SIG-M5 treated with dmso at 0.1 percent for 504 hours (cell line): ENCODE results near the gene IL17RB.

Source experiments
- DNase-seq: peaks from one replicate; lab custom pipeline; 2025; ENCODE audit not compliant: unreplicated experiment; lab: John Stamatoyannopoulos, UW

The IL17RB gene

DNA sequence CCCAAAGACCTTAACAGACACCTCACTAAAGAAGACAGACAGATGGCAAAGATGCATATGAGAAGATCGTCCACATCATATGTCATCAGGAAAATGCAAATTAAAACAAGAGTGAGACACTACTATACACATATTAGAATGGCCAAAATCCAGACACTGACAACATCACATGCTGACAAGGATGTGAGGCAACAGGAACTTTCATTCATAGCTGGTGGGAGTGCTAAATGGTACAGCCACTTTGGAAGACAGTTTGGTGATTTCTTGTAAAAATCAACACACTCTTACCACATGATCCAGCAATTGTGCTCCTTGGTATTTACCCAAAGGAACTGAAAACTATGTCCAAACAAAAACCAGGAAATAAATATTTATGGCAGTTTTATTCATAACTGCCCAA lies 17.8 kb upstream of the IL17RB start:
- DNase-seq = no peak

DNA sequence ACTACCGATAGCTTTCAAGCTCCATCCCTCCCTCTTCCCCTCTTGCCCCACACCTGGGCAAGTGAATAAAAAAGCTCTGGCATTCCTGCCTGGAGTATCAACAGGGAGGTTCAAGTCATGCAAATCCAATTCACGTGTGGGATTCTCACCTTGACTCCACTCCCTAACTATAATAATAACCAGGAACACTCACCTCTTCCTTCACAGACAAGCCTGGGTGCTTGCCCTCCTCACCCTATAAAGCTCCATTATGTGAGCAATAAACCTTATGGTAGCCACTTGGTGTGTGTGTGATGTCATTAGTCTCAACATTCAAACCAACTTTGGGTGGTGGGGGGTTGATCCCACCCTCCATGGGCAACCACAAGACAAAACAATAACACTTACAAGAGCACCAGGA lies 16.8 kb upstream of the IL17RB start:
- no peak for DNase-seq

DNA sequence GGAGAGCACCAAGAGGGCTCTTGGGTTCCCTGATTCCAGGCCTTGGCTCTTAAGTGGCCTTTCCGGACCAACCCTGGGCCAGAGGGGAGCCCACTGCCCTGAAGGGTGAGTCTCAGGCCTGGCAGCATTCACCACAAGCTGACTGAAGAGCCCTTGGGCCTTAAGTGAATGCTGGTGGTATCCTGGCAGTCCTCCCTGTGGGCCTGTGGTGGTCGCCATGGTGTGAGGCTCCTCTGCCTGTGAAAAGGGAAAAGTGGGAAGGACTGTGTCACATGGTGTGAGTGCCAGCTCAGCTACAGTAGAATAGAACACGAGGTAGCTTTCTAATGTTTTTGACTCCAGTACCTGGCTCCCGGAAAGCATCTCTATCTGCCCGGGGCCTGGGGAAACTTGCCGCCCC lies 15.4 kb upstream of the IL17RB start:
- no peak for DNase-seq

DNA sequence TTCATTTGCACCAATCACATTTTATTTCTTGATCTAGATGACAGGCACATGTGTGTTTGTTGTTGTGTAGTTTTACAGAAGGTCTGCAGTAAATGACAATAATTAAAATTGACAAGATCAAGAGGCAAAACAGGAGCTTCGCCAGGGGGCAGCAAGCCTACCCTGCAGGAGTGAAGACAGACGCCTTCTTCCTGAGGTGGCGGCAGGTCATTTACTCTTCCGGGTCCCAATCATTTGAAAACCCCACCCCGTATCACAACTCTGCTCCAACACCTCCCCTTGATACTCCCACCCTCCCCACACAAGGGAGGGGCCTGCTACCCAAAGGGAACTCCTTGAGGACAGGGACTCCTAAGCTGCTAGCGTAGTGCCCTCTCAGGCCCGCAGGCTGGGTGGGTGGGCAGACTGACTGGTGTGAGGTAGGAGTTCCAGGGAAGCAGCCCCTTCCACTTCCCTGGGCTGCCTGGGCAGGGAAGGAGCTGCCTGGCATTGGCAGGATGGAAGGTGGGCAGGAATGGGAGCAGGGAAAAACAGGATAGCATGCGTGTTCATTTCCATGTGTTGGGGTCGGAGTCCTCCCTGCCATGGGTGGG lies 13.2 kb upstream of the IL17RB start:
- no peak for DNase-seq

DNA sequence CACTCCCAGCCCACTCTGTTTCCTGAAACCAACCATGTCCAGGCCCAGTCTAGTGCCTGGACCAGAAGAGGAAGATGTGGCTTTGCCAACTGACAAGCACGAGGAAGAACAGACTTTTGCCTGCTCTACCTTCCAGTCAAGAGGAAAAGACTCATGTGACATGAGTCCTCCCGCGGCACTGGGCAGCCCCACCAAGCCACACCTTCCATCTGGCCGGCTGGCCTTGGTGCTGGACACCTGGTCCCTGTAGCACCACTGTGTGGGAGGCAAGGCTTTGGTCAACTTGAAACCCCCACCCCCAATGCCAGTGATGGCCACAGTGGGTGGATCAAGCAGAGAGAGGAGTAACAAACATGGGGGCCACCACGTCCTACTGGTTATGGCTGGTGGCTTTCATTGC lies 12.7 kb upstream of the IL17RB start:
- no peak for DNase-seq

DNA sequence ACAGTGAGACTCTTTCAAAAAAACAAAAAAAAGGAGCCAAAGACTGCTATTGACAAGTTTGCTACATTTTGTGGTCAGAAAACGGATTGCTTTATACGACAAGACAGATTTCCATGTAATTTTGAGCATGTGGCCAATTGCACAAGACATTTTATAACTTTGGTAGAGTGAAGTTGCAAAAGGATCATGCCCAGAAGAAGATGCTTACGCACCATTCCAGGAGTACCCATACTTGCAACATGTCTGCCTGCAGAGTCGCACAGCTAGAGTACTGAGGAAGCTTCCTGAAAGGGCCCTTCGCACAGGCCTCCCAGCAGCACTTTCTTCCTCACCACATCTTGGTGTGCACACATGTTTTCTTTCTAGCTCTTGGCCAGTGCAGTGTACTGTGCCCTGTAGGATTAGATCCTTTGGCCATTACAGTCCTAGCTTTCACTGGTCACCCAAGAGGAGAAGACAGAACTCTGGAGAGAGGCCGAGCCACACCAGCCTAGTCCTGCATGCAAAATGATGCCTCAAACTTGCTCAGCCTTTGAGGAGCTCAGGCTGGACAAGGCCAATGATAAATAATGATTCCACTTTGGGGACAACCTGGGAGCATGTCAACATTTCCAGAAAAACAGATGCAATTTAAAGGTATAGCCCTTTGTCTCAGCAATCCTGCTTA lies 11.8 kb upstream of the IL17RB start:
- peak; percentile 94 for DNase-seq

DNA sequence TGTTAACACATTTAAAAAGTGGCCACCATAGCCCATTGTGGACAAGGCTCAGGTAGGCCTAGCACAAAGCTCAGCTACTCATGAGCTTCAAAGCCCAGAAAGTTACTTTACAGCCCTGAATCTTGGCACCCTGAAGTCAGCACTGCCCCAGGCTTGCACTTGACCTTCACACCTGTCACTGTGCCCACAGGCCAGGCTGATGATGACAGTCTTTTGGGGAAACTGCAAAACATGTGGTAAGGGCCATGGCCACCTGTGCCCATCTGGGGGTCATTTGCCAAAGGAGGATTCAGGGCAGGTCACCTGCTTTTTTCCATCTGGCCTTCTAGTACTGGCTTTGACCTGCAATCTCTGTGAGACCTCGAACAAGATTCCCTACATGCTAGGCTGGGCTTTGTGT lies 11.1 kb upstream of the IL17RB start:
- DNase-seq = no peak

DNA sequence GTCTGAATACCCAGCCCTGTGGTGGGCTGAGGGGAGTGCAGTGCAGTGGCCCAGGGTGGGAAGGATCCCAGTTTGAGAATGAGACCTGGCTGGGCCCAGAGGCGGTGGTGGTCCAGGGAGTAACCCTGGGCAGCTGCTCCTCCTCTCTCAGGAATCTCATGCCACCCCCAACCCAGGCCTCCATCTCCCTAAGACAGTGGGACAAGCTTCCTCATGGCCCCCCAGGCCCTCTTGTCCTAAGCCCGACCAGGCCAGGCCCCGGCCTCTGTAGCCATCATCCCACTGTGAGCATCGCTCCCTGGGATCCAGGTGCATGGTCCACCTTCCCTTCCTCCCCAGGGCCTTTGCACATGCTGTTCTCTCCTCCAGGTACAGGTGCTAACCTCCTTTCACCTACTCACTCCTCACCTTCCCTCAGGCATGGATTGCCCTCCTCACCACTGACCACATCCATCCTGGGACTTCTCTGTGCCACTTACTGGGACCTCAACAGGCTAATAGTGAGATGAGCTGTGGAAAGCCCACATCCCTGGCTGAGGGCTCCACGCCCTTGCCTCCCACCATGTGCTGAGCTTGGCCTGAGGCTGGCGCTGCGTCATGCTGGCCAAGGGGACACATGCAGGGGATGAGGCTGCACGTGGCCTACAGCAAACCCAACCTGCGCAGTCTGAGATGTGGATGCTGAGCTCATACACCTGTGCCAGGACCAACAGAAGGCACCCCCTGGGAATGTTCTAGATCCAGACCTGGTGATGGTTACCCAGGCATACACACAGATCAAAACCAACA lies 10.1 kb upstream of the IL17RB start:
- DNase-seq = no peak

DNA sequence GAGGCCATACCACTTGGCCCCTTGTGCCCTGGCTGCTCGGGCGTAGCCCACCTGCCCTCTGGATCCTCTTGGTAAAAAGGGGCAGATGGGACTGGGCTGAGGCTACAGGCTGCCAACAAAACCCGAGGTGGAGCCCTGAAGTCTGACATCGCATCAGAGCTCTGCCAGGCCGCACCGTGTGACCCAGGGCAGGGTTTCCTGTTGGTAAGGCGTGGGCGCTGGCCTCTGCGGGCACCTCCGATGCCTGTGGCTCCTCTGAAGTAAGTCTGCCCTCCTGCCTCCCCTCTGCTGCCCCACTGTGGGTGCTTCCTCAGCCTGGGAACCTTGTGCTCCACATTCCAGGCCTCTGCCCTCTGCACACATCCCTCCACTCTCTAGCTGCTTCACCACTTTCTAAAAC lies 9.0 kb upstream of the IL17RB start:
- no peak for DNase-seq

DNA sequence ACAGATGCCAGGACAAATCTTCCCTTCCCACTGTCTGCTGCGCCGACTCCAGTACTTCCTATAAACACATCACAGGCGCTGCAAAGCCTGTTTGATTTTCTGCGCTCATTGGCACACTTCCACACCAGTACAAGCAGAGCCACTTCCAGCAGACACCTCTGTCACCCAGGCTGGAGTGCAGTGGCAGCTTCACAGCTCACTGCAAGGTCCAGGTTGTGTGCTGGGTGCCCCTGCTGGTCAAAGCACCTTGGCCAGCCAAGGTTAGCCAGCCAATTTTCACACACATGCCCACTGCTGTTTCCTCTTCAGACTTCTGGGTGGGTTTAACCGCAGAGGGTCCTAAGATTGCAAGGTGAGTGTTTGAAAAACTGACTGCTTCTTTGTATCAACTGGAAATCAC lies 5.1 kb upstream of the IL17RB start:
- no peak for DNase-seq

DNA sequence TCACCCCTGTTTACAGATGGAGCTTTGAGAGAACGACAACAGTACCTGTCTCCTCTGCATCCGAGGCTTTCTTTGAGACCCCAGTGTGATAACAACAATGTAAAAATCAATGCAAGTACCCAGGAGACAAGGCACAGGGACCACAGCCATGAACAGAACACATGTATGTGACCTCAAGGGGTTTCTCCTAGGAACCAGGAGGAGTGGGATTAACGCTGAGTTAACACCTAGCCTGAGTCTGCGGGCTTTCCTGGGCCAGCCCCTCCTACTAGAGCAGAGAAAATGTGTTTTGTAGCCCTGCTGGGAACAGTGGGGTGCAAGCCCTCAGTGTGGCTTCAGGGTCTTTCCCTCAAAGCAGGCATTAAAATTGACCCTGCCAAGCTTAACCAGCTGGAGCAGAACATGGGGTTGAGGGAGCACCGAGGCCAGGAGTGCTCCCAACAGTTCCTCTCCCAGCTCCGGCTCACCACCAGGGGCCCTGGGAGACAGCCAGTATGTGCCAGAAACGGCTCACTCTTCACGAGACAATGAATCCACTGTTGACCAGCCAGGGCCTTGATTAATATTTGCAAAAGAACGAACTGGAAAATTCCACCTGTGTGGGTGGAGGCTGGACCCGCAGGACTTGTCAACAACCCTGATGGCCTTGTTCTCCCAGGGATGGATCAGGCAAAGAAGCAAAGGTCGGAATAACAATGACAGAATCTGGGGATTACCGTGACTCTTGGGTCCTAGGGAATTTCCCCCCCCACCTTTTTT lies 3.8 kb upstream of the IL17RB start:
- DNase-seq = no peak

DNA sequence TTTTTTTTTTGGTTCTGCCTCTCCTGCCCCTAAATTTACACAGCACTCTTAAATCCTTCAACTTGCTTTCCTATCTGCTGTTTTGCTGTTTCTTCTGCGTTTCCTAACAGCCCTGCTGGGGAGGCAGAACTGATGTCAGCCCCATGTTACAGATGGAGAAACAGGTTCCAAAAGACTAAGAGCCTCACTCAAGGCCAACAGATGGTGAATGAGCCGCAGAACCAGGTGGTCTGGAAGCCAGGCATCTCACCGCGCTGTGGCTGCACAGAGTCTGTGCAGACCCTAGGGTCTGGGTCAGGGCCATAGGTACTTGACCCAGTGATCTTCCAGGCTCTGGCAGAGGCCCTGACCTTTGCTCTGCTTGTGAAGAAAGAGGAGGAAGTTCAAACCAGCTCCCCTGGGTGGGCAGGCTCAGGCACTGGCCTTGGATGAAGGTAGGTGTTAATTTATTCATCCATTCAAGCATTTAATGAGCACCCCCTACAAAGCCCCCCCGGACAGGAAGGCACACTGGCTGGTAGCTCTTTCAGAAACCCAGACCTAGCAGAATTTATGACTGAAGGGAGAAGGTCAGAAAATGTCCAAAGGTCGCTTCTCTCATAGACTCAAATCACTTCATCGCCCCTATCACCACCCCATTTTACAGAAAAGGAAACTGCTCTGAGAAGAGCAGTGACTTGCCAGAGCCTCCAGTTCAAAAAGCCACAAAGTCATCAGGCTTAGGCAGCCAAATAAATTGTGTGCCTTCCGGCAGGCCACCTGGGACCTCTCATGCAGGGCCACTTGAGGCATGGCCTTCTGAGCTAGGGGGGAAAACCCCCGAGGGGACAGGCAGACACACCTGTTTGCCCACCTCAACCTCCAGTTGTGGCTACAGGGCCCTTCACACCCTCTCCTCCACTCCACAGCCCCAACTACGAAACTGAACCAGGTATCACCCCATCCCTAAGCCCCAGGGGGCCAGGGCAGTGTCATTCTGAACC lies 2.9 kb upstream of the IL17RB start:
- DNase-seq = no peak

DNA sequence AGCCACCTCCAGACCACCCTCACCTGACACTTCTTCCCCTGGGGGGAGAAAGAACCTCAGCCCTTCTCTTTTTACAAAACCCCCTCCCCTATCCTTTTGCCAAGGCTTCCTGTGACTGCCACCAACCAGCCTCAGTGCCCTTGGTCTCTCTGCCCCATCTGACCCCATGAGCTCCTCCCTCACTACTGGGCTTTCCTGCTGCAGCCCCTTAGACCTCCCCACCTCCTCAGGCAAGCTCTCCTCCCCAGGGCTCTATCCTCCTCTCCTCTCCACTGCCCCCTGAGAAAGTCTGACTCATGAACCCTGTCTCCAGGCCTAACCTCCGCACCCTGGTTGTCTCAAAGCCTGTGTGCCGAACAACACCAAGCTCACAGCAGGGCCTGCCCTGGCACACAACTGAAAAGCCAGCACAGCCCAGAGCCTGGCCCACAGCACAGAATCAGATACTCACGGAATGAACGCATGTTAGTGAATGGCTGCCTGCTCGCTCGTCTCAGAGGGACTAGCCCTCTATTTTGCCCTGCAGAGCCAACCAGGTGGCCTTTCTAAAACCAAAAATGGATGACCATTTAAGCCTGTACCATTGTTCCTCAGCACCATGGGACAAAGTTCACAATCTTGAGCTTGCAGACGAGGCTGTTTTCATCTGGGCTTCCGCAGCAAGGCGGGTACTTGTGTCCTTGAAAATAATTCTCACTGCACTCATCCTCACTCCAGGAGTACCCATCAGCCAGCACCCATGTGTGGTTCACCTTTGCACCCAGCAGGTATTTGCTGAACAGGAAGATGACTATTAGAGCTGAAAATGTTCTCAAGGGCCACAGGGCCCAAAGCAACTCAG lies 1.9 kb upstream of the IL17RB start:
- DNase-seq = no peak

DNA sequence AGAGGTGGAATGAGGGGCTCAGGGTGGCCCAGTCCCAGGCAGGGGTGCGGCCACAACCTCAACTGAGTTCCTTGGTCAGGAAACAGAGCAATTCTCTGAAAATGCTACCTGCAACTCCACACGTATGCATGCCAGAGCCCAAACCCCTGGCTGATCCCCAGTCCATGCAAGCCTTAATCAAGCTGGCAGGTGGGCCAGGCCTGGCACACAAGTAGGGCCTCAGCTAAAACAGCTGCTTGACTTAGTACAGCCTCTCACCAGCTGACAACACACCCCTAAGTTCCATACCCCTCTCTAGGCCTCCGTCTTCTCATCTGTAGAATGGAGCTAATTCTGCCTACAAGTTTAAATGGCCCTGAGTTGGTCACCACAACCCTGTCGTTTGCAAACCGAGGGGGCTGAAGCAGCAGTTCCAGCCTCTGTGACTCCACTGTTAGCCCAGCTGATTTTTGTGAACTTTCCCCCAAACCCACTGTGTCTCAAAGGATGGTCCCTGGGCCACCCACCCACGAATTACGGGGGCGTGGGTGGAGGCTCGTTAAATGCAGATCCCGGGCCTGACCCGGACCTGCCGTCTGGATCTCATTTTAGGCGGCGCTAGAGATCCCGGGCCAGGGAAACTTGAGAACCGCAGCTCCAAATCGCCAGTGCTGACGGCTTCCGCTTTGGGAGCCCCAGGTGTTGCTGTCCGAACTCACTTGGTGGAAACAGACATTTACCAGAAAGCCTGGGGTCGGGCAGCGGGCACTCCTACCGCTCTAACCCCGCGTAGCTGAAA lies 1.1 kb upstream of the IL17RB start:
- DNase-seq = no peak

DNA sequence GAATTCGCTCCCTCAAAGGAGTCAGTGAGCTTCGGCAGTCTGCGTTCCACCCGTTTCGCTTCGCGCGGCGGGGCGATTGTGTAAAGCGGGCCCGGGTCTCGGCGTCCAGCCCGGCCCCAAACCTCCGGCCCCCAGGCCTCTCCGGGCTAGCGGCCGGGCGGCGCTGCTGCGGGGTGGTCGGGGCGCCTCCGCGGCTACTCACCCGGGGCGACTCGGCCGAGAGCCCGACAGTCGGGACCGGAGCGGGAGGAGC lies 561 bp upstream of the IL17RB start:
- DNase-seq = no peak

DNA sequence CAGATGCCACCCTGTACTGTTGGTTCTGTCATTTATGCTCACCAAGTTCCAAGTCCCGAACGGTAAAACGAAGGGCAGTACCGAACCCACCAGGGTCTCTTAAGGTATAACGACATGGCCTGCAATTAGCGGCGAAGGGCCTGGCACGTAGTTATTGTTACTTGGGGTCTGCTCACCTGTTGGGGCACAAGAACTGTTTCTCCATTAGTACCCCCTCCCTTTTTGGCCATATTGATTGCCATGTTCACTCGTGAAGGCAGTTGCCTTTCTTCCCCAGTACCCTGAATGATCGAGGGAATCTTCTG lies 435 bp downstream of the IL17RB start:
- DNase-seq = no peak

DNA sequence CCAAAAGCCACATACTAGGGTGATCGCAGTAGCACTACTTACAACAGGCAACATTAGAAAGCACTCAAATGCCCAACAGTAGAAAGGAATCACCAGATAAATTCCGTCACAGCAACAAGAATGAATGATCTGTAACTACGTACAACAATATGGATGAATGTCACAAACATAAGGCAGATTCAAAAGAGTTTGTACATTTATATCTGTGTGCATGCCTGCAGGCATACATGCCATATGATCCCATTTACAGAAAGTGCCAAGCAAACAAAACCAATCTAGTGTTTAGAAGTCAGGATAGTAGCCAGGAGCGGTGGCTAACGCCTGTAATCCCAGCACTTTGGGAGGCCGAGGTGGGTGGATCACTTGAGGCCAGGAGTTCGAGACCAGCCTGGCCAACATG lies 3.5 kb downstream of the IL17RB start:
- no peak for DNase-seq

DNA sequence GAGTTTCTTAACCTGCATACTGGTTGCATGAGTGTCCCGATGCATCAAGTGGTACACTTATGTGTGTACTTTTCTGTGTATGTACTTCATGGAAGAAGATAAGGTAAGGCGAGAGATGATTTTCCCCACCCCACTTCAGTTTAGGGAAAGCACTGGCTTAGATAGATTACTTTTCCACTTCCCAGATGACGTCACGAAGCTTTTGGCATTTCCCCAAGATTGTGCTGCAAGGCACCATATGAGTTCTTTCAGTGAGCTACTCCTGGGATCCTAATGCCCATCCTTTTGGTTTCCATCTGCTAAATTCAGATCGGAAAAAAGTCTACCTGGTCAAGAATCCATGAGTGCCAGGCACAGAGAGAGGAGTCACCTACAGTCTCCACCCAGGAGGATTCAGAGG lies 4.5 kb downstream of the IL17RB start:
- no peak for DNase-seq

DNA sequence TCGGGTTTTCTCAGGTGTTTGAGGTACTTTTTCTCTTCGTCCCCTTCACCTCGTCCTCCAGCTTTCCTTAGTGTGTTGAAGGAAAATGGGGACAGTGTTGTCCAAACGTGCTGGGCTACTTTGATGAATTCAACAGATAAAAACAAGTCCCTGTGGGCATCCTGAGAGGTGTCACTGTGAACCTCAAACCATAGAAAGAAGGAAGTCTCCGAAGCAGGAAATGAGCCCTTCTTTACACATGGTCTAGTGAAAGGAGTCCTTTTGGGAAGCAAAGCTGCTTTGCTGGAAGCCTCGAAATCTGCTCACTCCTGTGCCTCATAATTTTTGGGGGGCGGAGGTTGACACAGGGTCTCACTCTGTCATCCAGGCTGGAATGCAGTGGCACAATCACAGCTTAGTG lies 10.6 kb downstream of the IL17RB start:
- no peak for DNase-seq
